Endodermal cell (in vitro differentiated cells): ENCODE results near the gene MOB3B. TPM values are rescaled to one million over a fixed set of nuclear protein-coding genes. Genes with fewer than 3 reads are reported as not detected.

Source experiments
- DNase-seq: peaks from one replicate; pipeline ENCODE4 v3.0.0-alpha.2; 2017
- H3K27ac ChIP-seq: 2 replicates; pipeline ENCODE4 v1.5.1; 2013; ENCODE audit warnings: mild to moderate bottlenecking, low read depth, low read length, moderate library complexity
- H3K27me3 ChIP-seq: 2 replicates; pipeline ENCODE4 v1.6.1; 2013; ENCODE audit warnings: mild to moderate bottlenecking, low read length, moderate library complexity; ENCODE audit not compliant: insufficient read depth, control insufficient read depth, poor library complexity, severe bottlenecking
- H3K36me3 ChIP-seq: 2 replicates; pipeline ENCODE4 v1.7.0; 2013; ENCODE audit warnings: mild to moderate bottlenecking, low read length, moderate library complexity; ENCODE audit not compliant: control insufficient read depth, insufficient read depth
- H3K4me1 ChIP-seq: one replicate; pipeline ENCODE4 v1.7.0; 2013; ENCODE audit warnings: low read length; ENCODE audit not compliant: control insufficient read depth, insufficient read depth
- H3K4me3 ChIP-seq: 2 replicates; pipeline ENCODE4 v1.5.1; 2013; ENCODE audit warnings: mild to moderate bottlenecking, low read length, moderate library complexity
- H3K9ac ChIP-seq: 2 replicates; pipeline ENCODE4 v1.6.1; 2013; ENCODE audit warnings: mild to moderate bottlenecking, low read length, moderate library complexity; ENCODE audit not compliant: poor library complexity, severe bottlenecking; ENCODE audit errors: extremely low read depth
- H3K9me3 ChIP-seq: 2 replicates; pipeline ENCODE4 v1.6.1; 2013; ENCODE audit warnings: mild to moderate bottlenecking, low read length, moderate library complexity; ENCODE audit not compliant: control insufficient read depth
- H3K27ac Mint-ChIP-seq: 2 replicates; pipeline ENCODE4 v1.8.0; 2020; ENCODE audit warnings: mixed read lengths
- H3K27me3 Mint-ChIP-seq: 2 replicates; pipeline ENCODE4 v1.8.0; 2021; ENCODE audit warnings: mild to moderate bottlenecking, mixed read lengths; ENCODE audit not compliant: insufficient read depth
- H3K36me3 Mint-ChIP-seq: 2 replicates; pipeline ENCODE4 v1.8.0; 2020; ENCODE audit warnings: low read depth, mixed read lengths
- H3K4me1 Mint-ChIP-seq: 2 replicates; pipeline ENCODE4 v1.8.0; 2020; ENCODE audit warnings: mixed read lengths
- H3K4me3 Mint-ChIP-seq: 2 replicates; pipeline ENCODE4 v1.8.0; 2020; ENCODE audit warnings: mild to moderate bottlenecking, moderate library complexity, mixed read lengths
- H3K9me3 Mint-ChIP-seq: 2 replicates; pipeline ENCODE4 v1.8.0; 2020; ENCODE audit warnings: mild to moderate bottlenecking, mixed read lengths
- WGBS, 2 experiments: methylation state at CpG; one replicate each; pipeline versions ENCODE4 v1.1.5 to v1.1.7; 2013; ENCODE audit warnings: missing lambda C conversion rate in 2 of 2, mixed read lengths in 1 of 2; ENCODE audit not compliant: insufficient coverage in 1 of 2, insufficient read length in 1 of 2; 5-methylcytosine and 5-hydroxymethylcytosine counted together
- total RNA-seq, 2 donors: library from RNA; stranded (reverse); fragmentation: NEBNext Ultra II Directional in 1 of 2; extraction: Animal tissue kit (Norgen Biotek cat#: 25700) in 1 of 2; gene quantifications; 2 replicates in 1 of 2; 3 replicates in 1 of 2; pipeline ENCODE4 v1.2.1, GENCODE V29; 2021
- TF ChIP-seq, protein P1 (sequence below): fragments of 200-600 bp; sonication (generic); conservative IDR thresholded peaks from 2 replicates; pipeline ENCODE4 v1.5.0; 2021; ENCODE audit warnings: antibody characterized with exemption, mild to moderate bottlenecking

Gene MOB3B
- total RNA-seq, 2 donors from 2014 or later, result 5.6 to 6.2 TPM

GRCh38 chr9:27475057-27475595, 54.5 kb downstream of the MOB3B start:
- 90 to 98% methylated on average over 5 to 7 of the region's 7 CpGs for WGBS, 2 experiments

GRCh38 chr9:27474305-27474704, 55.3 kb downstream of the MOB3B start:
- H3K9me3 Mint-ChIP-seq, result peaks cover 16% of the 10 kb centered on the region
- no peak overlapping the region for H3K27ac Mint-ChIP-seq
- H3K27ac ChIP-seq, result no peak overlapping the region

More at GRCh38 chr9:27475057-27475595, 54.5 kb downstream of the MOB3B start:
- Histone ChIP-seq H3K27ac (no peak overlapping the region), H3K27me3 (no peaks in the 10 kb centered on the region), H3K9ac (no peak overlapping the region), H3K36me3 (no peaks in the 10 kb centered on the region), H3K9me3 (peaks cover 26% of the 10 kb centered on the region), H3K4me3 (no peak overlapping the region), H3K4me1 (no peaks in the 10 kb centered on the region)
- Mint-ChIP-seq H3K27me3 (peaks cover 2% of the 10 kb centered on the region), H3K4me1 (peaks cover 11% of the 10 kb centered on the region), H3K36me3 (peaks cover 2% of the 10 kb centered on the region), H3K4me3 (no peak overlapping the region), H3K9me3 (peaks cover 20% of the 10 kb centered on the region), H3K27ac (no peak overlapping the region)
- no peak for DNase-seq
- TF ChIP-seq, protein P1, sequence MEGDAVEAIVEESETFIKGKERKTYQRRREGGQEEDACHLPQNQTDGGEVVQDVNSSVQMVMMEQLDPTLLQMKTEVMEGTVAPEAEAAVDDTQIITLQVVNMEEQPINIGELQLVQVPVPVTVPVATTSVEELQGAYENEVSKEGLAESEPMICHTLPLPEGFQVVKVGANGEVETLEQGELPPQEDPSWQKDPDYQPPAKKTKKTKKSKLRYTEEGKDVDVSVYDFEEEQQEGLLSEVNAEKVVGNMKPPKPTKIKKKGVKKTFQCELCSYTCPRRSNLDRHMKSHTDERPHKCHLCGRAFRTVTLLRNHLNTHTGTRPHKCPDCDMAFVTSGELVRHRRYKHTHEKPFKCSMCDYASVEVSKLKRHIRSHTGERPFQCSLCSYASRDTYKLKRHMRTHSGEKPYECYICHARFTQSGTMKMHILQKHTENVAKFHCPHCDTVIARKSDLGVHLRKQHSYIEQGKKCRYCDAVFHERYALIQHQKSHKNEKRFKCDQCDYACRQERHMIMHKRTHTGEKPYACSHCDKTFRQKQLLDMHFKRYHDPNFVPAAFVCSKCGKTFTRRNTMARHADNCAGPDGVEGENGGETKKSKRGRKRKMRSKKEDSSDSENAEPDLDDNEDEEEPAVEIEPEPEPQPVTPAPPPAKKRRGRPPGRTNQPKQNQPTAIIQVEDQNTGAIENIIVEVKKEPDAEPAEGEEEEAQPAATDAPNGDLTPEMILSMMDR, result no peak

DNA sequence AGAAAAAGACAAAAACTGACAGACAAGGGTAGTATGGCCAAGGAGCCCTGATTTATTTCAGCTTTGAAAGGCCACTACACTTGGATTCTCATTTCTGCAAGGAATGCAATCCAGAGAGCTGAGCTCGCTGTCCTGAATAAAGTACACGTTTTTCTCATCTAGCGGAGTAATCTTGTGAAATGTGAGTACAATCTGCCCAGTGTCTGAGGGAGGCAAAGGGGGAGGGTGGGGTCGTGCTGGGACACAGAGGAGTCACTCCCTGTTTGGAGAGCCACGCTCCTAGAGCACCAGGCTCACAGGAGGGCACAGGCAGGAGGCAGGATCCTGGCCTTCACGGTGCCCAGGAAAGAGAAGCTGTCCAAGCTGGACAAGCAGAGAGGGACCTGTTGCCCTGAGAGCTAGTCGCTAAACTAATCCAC, 56.5 kb downstream of the MOB3B start:
- peaks cover 11% of the 10 kb centered on the region for H3K4me1 Mint-ChIP-seq
- Histone ChIP-seq H3K9ac (no peak overlapping the region), H3K4me1 (no peaks in the 10 kb centered on the region), H3K36me3 (no peaks in the 10 kb centered on the region), H3K27me3 (no peaks in the 10 kb centered on the region), H3K27ac (no peak overlapping the region), H3K9me3 (peaks cover 7% of the 10 kb centered on the region), H3K4me3 (no peak overlapping the region)
- no peaks in the 10 kb centered on the region for H3K36me3 Mint-ChIP-seq
- no peak for DNase-seq
- H3K27ac Mint-ChIP-seq, result no peak overlapping the region
- peaks cover 2% of the 10 kb centered on the region for H3K27me3 Mint-ChIP-seq
- peaks cover 5% of the 10 kb centered on the region for H3K9me3 Mint-ChIP-seq
- 77 to 91% methylated on average over 5 to 7 of the region's 7 CpGs for WGBS, 2 experiments
- no peak overlapping the region for H3K4me3 Mint-ChIP-seq
- TF ChIP-seq, protein P1, result no peak

More at GRCh38 chr9:27474305-27474704, 55.3 kb downstream of the MOB3B start:
- DNase-seq, result no peak
- Mint-ChIP-seq H3K4me1 (peaks cover 11% of the 10 kb centered on the region), H3K4me3 (no peak overlapping the region), H3K36me3 (peaks cover 2% of the 10 kb centered on the region), H3K27me3 (peaks cover 2% of the 10 kb centered on the region)
- TF ChIP-seq, protein P1, result no peak
- no peaks in the 10 kb centered on the region for H3K4me1 ChIP-seq
- H3K4me3 ChIP-seq, result no peak overlapping the region
- no peaks in the 10 kb centered on the region for H3K27me3 ChIP-seq
- 91% methylated on average over 1 of the region's 1 CpG; no CpG with 5 or more reads in 1 of the 2 experiments for WGBS, 2 experiments
- H3K9me3 ChIP-seq, result peaks cover 19% of the 10 kb centered on the region
- H3K36me3 ChIP-seq, result no peaks in the 10 kb centered on the region
- H3K9ac ChIP-seq, result no peak overlapping the region
